SKM-1 (cell line): ENCODE results near the gene COBL.

Experiments used
- DNase-seq: peaks from one replicate; lab custom pipeline; 2025; ENCODE audit not compliant: unreplicated experiment; lab: John Stamatoyannopoulos, UW

COBL gene

GRCh38 chr7:51126324-51126723, 190.3 kb downstream of the COBL start:
- no peak for DNase-seq

- DNase-seq = no peak
Measured at GRCh38 chr7:51124321-51124720, 192.3 kb downstream of the COBL start.

- no peak for DNase-seq
Measured at GRCh38 chr7:51123322-51124019, 193.1 kb downstream of the COBL start.

- DNase-seq = no peak
Measured at GRCh38 chr7:51121931-51122425, 194.6 kb downstream of the COBL start.

- no peak for DNase-seq
Measured at GRCh38 chr7:51121036-51121790, 195.4 kb downstream of the COBL start.

GRCh38 chr7:51118628-51119027, 198.0 kb downstream of the COBL start:
- DNase-seq = no peak

- no peak for DNase-seq
Measured at GRCh38 chr7:51114501-51114900, 202.1 kb downstream of the COBL start.

- no peak for DNase-seq
Measured at GRCh38 chr7:51113962-51114361, 202.6 kb downstream of the COBL start.

- no peak for DNase-seq
Measured at GRCh38 chr7:51113560-51113959, 203.0 kb downstream of the COBL start.

GRCh38 chr7:51111241-51111940, 205.2 kb downstream of the COBL start:
- DNase-seq = no peak

- DNase-seq = no peak
Measured at GRCh38 chr7:51108134-51108533, 208.5 kb downstream of the COBL start.

- no peak for DNase-seq
Measured at GRCh38 chr7:51104278-51104677, 212.3 kb downstream of the COBL start.

- DNase-seq = no peak
Measured at GRCh38 chr7:51103718-51104117, 212.9 kb downstream of the COBL start.

- DNase-seq = no peak
Measured at GRCh38 chr7:51102828-51103227, 213.8 kb downstream of the COBL start.

- DNase-seq = no peak
Measured at GRCh38 chr7:51101111-51101757, 215.4 kb downstream of the COBL start.

- no peak for DNase-seq
Measured at GRCh38 chr7:51090411-51090810, 226.2 kb downstream of the COBL start.

- DNase-seq = no peak
Measured at GRCh38 chr7:51085034-51085692, 231.4 kb downstream of the COBL start.

- no peak for DNase-seq
Measured at GRCh38 chr7:51084121-51084520, 232.5 kb downstream of the COBL start.

- no peak for DNase-seq
Measured at GRCh38 chr7:51082940-51083533, 233.6 kb downstream of the COBL start.

- DNase-seq = no peak
Measured at GRCh38 chr7:51082096-51082840, 234.3 kb downstream of the COBL start.
